ENCODE data around the gene SMARCC2. TPM values are rescaled to one million over a fixed set of nuclear protein-coding genes. Genes with fewer than 3 reads are reported as not detected.

SMARCC2 gene
- total RNA-seq, 1 experiment from 2014 or later = 129 TPM

- peak; percentile 89 for ATAC-seq
- intact Hi-C loops (cut with micrococcal nuclease; ENCODE audit: unreplicated experiment) = loop anchor here (2.0 kb wide), 1 partner anchor 31 kb away; no protein-coding TSS in a partner anchor
- Histone ChIP-seq H3K4me1 (ENCODE audit: control insufficient read depth, insufficient read depth, low read length) (peaks cover 16% of the 10 kb centered on the region), H3K4me3 (ENCODE audit: low read depth in 2 of 2, low read length in 2 of 2) (peak within 1 kb of the TSS; percentile 71 to 81), H3K27me3 (ENCODE audit: control insufficient read depth, insufficient read depth, low read length) (no peaks in the 10 kb centered on the region), H3K27ac (ENCODE audit: low read length) (peak within 1 kb of the TSS; percentile 94), H3K36me3 (ENCODE audit: control insufficient read depth, insufficient read depth, low read length) (no peaks in the 10 kb centered on the region; the same call in 1 of the 2 replicates), H3K9me3 (ENCODE audit: control insufficient read depth, insufficient read depth, low read depth, low read length) (no peaks in the 10 kb centered on the region)
- in situ Hi-C loops (cut with HindIII; ENCODE audit: low pct_unique_long_range_greater_than_20kb, low sequenced_read_pairs) = no loop called here
- no TSS peak for BruUV-seq (replicated peaks)
- CTCF ChIA-PET = no interaction called here
- peak; percentile 96 for DNase-seq (ENCODE audit: low read depth, low spot score)
- POLR2A ChIA-PET = no interaction called here
- TF ChIP-seq CTCF (IDR thresholded peaks at IDR 0.05) (peak; percentile 99), SIN3A (IDR thresholded peaks at IDR 0.05; ENCODE audit: borderline replicate concordance, insufficient read depth, low read depth, low read length) (peak; percentile 89; the same call in 1 of the 2 replicates), REST (IDR thresholded peaks at IDR 0.05; ENCODE audit: insufficient read depth in 1 of 2, low read depth in 2 of 2, low read length in 1 of 2) (no peak), POLR2AphosphoS5 (IDR thresholded peaks at IDR 0.05; ENCODE audit: low read depth, low read length) (peak; percentile 61; the same call in 1 of the 2 replicates), TCF7L2 (IDR thresholded peaks at IDR 0.05; ENCODE audit: low read depth, low read length) (no peak)
Measured at GRCh38 chr12:56224102-56224701, 34.9 kb upstream of the SMARCC2 start, which contains the start of gene NABP2. Gene NABP2 (plus strand): TSS chr12:56224342. CDS start chr12:56224857, 515 bp downstream.

- Histone ChIP-seq H3K4me1 (ENCODE audit: control insufficient read depth, insufficient read depth, low read length) (peaks cover 16% of the 10 kb centered on the region), H3K9me3 (ENCODE audit: control insufficient read depth, insufficient read depth, low read depth, low read length) (no peaks in the 10 kb centered on the region), H3K4me3 (ENCODE audit: low read depth in 2 of 2, low read length in 2 of 2) (peak overlapping the region; percentile 64 to 71), H3K36me3 (ENCODE audit: control insufficient read depth, insufficient read depth, low read length) (no peaks in the 10 kb centered on the region; the same call in 1 of the 2 replicates), H3K27ac (ENCODE audit: low read length) (peak overlapping the region; percentile 86), H3K27me3 (ENCODE audit: control insufficient read depth, insufficient read depth, low read length) (no peaks in the 10 kb centered on the region)
- BruUV-seq (replicated peaks) = no TSS peak
- TF ChIP-seq POLR2AphosphoS5 (IDR thresholded peaks at IDR 0.05; ENCODE audit: low read depth, low read length) (no peak), REST (IDR thresholded peaks at IDR 0.05; ENCODE audit: insufficient read depth in 1 of 2, low read depth in 2 of 2, low read length in 1 of 2) (no peak), TCF7L2 (IDR thresholded peaks at IDR 0.05; ENCODE audit: low read depth, low read length) (no peak), SIN3A (IDR thresholded peaks at IDR 0.05; ENCODE audit: borderline replicate concordance, insufficient read depth, low read depth, low read length) (no peak), CTCF (IDR thresholded peaks at IDR 0.05) (no peak)
- POLR2A ChIA-PET = no interaction called here
- intact Hi-C loops (cut with micrococcal nuclease; ENCODE audit: unreplicated experiment) (loop anchor here (2.0 kb wide), 1 partner anchor 31 kb away; no protein-coding TSS in a partner anchor), in situ Hi-C loops (cut with HindIII; ENCODE audit: low pct_unique_long_range_greater_than_20kb, low sequenced_read_pairs) (no loop called here)
- CTCF ChIA-PET = interaction anchor here (1.5 kb wide), 1 partner anchor 16 kb away, joined by 3 read pairs; no protein-coding TSS in a partner anchor
- DNase-seq (ENCODE audit: low read depth, low spot score) (no peak), ATAC-seq (peak; percentile 15)
Measured at GRCh38 chr12:56223571-56224101, 34.4 kb upstream of the SMARCC2 start.

Data from Panc1 (cell line).